Stimulated activated CD8-positive, alpha-beta memory T cell treated with anti-CD3 and anti-CD28 coated beads, Interleukin-15, amount 100 ng/mL, for 48 hours (primary cell): Measurements from ENCODE around the gene FAM120A.
"Not testable (repeated sequence)": the region's sequence is repeated elsewhere in the genome, so short reads cannot be mapped to it uniquely, and the experiment has no call there.

Experiments
- DNase-seq, 2 donors: peaks; one replicate each; pipeline ENCODE4 v3.0.0-alpha.2; 2020; ENCODE audit warnings: low read depth in 2 of 2

Gene FAM120A

DNA sequence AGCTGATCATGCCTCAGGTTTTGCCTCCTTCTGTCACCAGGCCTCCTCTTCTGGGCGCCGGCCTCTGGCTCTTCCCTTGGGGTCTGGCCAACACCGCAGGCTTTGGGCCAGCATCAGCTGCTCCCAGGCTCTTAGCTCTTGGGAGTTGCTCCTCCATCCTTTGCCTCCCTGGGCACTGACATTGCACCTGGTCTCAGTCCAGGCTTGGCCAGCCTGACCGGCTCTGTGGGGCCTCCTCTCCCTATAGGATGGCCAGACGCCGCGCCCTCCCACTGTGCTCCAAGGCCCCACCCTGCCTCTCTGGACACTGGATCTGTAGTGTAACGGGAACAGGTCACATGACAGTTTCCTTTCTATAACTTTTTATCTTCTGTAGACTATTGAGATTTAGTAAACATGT, 59.7 kb downstream of the FAM120A start:
- not testable (repeated sequence) for DNase-seq

DNA sequence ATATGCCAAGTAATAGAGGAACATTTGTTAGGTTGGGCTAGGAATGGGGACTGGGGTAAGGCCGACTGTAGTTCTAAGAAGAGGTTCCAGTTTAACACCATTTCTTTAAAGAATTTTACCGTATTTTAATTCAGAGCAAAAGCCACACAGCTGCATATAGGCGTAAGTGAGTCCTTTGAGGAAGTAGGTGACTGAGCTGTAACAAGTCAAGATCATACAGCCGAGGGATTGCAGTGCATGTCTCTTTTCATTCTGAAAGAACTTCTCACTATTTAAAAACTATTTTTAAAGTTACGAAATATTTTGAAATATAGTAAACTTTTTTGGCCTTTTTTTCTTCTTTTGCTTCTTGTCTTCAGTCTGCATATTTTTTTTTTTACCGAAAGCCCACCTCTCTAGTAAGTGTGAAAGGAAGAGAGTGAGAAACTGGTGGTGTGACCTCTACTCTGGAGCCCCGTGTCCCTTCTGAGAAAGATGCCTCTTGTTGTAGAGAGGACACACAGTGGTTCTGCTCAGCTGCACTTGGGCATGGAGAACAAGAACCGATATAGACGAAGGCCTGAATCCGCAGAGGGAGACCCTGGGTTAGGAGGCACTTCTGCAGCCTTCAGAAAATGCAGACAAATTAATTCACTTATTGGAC, 60.8 kb downstream of the FAM120A start:
- DNase-seq, result not testable (repeated sequence)

DNA sequence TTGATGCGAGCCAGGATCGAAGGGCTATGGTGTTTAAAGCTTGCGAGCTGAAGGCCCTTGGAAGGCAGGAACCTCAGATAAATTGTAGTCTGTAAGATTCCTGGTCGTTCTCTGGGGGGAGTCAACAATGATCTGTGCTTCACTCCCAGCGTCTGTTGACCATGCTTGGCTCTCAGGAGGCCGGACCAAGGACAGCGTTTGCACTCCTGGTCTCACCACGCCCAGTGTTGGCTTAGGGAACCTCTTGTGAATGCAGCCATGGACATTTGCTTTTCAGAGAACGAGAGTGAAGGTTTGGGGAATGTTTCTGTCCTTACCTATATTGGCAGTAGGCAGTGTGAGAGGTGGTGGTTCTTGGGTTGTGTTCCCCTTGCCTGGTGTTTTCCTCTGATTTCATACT, 62.1 kb downstream of the FAM120A start:
- DNase-seq, result no peak

DNA sequence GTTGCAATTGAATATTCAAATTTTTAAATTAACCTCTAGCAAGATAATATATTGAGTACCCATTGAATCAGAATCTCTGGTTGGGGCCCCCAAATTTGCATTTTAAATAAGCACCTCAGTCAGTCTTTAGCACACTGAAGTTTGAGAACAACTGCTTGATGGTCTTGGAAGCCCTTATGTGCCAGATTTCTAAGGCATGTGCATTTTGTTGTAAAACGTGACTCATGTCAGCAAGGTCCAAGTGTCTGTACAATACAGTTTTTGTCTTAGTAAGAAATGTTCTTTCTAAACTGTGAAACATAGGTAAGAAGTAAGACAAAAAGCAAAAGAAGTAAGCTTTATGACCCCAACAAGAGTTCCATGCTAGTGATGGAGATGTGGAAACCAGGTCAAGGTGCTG, 65.8 kb downstream of the FAM120A start:
- no peak for DNase-seq

DNA sequence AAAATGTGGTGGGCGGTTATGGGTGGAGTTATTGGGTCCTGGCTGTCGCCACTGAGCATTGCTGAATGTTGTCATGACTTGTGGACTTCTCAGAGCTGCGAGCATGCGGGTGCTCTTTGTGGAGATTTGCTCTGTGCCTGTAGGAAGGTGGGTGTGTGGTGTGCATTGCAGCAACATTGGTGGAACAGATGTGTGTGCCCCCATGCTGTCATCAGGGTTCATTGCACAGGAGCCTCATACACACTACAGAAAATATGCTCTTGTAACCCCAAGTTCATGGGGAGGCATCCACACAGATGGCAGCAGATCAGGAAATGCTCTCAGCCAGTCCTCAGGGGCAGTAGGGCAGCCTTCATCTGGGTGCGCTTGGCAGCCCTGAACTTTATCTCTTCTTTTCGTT, 69.0 kb downstream of the FAM120A start:
- no peak for DNase-seq

DNA sequence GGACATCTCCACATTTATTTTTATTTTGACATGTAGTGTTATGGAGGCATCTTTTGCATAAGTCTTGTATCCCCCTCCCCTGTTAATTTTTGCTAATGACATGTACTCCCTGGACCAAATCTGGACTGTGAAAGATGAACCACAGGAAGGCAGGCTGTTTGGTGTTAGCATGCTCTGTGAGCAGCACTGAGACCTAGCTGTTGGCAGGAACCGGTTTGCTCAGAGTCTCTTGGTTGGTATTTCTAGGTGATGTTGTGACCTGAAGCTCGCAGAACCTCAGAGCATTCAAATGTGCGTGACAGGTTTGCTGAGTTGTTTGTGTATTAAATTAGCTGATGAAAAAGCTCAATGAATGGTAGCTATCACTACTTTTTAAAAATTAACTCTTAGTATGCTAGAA, 71.3 kb downstream of the FAM120A start:
- DNase-seq, result no peak

DNA sequence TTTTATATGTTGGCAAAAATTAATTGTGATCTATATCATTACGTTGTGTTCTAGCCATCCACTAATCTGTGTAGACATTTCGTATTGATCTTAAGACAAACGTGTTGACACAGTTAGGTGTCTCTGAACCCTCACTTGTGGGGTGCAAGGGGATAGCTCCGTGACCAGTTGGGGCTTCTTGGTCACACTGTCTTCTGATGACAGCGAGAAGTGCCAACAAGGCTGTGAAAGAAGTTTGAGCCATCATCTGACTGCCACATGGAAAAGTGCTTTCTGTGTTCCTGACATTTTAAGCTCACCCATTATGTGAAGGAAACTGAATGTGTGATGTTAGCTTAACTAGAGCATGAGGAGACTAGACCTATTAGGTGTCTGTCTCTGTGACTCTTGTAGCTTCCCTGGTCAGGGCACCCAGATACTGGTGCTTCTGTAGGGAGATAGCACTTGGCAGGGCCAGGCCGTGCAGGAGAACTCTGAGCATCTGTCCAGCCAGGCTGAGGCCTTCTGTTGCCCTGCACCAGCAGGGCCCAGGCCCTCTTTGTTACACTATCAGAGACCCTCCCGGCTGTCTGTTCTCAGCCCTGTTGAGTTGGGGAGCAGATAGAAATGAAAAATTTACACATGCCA, 72.1 kb downstream of the FAM120A start:
- no peak for DNase-seq

DNA sequence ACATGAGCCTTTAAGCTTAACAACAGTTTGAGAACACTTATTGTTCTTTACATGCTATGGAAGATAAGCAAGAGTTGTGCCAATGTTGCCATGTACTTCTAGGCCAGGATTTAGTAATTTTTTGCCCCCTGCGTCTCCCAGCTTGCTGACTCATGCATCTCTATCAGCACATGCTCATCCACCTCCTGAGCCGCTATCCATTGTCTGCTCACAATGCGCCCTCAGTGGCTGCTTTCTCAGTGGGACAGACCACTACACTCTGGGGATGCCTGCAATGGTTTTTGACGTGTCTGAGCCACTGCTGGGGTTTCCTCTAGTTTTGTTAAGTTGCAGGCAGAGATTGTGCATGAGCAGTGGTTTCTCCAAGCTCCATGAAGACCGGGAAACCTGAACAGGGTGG, 74.0 kb downstream of the FAM120A start:
- DNase-seq, result no peak

DNA sequence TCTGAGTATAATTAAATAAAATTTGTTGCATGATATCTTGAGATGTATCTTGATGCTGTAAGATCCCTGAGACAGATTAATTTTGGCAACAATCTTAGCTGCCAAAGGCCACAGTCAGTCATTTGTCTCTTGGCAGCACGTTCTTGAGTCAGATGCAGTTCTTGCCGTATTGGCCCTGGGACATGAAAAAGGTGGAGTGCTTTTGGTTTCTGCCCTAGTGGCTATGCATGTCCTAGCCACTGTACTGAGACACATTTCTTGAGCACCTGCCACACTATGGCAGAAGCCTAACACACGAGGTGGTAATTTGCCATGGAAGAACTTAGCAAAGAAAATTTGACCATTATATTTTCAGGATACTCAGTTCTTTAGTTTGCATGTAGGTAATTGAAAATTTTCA, 79.9 kb downstream of the FAM120A start:
- no peak for DNase-seq

DNA sequence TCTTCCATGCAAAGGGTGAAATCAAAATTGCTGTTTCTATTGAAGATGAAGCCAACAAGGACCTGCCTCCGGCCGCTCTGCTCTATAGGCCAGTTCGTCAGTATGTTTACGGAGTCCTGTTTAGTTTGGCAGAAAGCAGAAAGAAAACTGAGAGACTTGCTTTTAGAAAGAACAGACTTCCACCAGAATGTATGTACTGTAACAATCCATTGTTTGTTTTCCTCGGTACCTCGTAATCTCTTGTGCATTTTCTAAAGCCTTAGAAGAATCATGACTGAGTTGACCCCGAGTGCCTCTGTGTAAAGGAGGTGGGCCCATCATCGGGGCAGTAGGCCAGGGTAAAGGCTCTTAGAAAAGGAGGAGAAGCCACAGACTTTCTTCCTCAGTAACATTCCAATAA, 80.7 kb downstream of the FAM120A start:
- DNase-seq, result no peak

DNA sequence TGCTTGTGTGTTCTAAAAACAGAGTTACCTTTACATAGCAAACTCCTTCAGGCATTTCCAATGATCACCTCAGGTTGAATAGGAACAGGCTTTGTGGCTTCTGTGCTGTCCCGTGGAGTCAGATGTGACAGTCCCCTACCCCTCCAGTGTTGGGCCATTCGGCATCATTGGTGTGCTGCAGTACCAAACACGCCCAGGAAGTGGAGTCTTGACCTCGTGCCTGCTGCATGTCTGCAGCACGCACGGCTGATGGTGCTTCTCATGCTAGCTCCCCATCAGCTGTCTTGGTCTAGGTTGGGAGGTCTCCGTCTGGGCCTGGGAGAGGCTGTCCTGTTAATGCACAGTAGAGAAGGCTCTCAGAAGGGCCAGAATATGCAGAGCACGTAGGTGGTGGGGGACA, 82.4 kb downstream of the FAM120A start:
- DNase-seq, result no peak

DNA sequence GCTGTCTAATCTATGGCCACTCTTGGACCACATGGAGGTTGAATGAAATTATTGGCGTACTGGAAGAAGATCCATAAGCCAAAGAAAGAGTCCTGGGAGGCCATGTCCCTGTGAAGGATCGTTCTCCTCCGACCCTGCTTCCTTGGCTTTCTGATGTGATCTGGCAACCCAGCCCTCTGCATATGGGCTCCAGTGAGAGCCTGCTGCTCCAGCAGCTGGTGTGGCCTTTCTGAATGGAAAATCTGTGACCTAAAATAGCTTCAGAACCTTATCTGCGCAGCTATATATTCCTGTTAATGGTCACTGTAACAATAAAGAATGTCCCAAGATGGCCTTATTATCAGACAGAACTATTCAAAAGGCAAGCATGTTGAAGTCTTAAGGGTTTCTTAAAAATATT, 84.7 kb downstream of the FAM120A start:
- no peak for DNase-seq

DNA sequence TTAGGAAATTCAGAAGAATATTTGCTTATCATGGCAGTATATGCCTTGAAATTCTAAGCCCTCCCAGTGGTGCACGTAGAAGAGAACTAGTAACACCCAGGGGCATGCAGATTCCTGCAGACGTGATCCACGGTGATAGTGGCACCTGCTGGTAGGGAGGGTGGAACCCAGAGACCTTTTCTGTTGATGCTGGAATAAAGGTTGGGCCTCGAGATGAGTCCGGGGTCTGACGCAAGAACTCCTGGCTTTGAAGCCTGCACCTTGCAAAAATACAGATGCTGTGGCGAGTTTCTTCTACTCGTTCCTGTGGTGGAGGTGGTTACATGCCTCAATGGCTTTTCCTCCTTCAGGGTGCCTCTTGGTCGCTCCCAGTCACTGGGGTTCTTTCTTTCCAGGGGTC, 85.4 kb downstream of the FAM120A start:
- no peak for DNase-seq

DNA sequence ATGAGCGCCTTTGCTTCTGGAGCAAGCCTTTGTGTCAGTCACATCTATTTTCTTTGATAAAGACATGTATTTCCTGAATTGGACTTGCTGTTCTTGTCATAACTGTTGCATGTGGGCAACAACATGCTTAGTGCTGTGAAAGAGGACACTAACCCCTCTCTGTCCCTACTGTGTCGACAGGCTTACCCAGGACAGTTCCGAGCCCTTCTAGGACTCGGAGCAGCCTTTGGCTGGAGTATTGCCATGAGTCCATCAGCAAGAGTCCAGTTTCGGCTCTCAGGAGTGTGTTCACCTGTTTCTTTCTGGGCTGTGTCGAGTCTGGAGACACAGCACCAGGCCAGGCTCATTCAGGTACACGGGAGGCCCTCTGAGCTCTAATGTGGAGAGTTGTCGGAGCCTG, 88.8 kb downstream of the FAM120A start:
- DNase-seq, result no peak

DNA sequence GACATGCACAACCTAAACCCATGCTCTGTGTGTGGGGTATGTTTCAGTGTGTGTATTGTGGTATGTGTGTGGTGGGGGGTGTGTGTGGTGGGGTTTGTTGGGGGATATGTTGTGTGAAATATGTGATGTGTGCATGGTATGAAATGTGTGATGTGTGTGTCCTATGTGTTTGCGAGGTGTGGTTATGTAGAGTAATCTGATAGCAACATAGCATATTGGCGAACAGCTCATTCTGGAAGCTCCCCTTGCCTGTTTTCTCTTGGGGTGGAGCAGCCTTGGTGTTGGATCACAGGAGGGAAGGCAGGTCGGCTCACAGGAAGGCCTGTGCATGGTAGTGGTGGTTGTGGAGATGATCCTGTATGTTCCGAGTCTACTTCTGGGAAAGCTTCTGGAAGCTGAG, 89.5 kb downstream of the FAM120A start:
- DNase-seq, result no peak

DNA sequence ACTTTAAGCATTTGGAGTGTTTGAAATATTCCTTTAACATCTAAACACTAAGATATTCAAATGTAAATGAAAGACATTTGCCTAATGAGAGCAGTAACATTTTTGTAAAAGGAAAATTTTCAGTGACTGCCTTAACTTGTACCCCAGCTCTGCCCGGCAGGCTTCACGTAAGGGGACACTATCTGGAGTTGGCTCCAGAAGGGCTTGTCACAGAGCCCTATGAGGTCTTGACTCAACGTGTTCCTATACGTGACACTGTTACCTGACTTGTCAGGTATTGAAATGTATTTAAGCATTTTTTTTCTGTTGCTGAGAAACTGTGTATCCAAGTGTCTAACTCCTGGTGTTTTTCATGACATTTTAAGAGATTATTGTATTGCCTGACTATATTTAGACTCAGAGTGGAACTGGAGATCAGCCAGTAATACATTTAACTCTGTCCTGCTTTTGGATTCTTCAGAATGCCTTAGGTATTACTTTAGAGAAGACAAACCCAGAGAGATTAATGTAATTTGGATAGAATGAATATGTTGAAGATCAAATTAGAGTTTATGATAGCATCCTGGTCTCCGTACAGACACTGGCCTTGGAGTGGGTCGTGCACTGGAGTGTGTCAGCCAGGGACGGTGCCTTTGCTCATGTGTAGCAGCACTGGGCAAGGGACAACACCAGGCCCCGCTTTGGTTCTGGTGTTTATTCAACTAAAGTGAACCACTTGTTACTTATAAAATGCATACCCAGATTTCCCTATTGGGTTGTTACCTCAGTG, 90.3 kb downstream of the FAM120A start:
- no peak for DNase-seq

DNA sequence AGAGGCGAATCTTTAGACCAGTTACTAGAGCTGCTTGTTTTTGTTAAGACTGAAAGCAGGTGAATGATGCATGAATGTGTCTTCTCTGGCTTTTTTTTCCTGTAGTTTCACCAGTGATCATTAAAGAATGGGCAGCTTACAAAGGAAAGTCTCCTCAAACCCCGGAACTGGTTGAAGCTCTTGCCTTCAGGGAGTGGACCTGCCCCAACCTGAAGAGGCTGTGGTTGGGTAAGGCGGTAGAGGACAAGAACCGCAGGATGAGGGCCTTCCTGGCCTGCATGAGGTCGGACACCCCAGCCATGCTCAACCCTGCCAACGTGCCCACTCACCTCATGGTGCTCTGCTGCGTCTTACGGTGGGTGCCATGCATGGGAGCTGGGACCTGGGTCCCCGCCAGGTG, 91.6 kb downstream of the FAM120A start:
- DNase-seq, result no peak

DNA sequence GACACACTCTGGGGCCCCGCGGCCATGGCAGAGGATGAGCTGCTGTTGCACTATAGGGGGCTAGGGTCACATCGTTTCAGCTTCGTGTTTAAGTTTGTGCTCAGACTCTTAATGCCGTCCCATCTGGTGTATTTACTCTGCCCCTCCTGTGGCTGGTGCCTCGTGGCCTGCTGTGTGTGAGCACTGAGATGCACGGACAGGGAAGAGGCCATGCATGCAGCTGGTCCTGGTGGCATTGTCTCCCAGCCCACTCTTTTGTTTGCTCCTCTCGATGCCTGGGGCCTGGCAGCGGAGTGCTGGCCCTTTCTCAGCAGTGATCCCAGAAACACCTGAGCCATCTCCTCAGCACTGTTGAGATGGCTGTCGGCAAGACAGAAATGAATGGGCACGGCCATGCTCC, 94.9 kb downstream of the FAM120A start:
- no peak for DNase-seq

DNA sequence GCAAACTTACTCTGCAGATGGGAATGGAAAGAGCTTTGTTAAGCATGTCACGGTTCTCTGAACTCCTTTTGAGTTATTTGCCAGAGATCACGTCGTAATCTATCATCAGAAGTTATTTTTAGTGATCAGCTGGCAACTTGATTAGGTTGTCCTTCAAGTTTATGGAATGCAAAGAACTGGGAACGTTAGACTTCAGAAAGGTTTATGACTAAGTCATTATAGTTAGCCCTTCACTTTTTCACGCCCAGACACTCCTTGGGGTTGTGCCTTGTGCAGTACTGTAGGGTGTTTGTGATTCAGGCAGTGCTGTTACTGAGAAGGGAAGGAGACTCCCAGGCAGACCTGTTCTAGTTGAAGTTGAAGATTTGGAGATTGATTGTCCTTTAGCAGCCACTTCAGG, 98.1 kb downstream of the FAM120A start:
- no peak for DNase-seq

DNA sequence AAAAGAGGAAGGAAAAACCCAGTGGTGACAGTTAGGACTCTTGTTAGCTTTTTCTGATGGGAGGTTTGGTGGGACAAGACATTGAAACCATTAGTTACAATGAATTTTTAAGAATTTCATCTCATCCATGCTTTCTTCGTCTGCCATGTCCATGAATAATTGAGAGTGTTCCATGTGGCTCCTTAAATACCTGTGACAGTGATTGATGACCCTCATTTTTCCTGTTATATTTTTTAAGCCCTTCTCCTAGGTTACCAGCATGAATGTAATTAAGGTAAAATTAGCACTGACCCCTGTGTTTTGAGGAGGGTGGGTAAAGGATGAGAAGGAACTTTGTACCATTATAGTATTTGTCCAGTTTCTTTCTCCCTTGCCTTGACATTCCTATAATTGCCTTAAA, 101.4 kb downstream of the FAM120A start:
- DNase-seq, result no peak

DNA sequence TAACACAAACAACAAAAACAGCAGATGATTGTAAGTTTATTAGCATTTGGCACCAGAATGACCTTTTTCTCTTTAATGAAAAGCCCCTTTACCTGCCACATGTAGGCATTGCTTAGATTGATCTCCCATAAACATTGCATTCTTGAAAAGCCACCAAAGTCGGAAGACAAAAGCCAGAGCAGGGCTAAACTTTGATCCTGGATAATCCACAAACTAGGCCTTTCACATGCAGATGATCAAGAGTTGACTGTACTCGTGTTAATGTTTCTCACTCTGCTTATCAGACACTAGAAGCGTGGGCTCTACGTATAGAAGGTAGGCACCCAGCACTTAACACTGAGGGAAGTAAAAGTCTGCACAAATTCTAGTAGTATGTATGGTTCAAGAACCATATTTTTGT, 103.9 kb downstream of the FAM120A start:
- DNase-seq, result no peak

DNA sequence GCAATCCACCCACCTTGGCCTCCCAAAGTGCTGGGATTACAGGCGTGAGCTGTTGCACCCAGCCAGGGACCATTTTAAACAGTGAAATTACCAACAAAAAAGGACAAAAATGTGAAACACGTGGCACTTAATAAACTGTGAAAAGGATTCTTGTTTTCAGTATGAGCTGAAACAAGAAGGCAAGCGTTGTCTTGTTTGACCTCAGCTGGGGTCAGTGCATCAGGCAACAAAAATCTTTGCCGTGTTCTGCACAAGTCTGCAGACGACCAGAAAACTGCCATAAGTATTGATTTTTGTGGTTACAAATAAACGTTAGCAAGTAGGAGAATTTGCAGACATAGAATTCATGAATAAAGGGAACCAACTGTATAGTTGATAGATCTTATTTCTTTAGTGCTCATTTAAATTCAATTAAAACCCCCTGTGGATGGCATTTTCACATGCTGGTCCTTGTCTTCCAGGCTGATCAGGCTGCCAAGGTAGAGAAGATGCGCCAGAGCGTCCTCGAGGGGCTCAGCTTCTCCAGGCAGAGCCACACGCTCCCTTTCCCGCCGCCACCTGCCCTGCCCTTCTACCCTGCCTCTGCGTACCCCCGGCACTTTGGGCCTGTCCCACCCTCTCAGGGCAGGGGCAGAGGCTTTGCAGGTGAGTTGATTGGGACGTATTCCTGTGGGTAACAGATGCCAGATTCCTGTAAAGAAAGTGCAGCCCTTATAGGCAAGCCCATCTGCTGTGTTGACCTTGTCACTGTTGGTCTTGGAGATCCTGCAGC, 106.1 kb downstream of the FAM120A start:
- DNase-seq, result no peak

DNA sequence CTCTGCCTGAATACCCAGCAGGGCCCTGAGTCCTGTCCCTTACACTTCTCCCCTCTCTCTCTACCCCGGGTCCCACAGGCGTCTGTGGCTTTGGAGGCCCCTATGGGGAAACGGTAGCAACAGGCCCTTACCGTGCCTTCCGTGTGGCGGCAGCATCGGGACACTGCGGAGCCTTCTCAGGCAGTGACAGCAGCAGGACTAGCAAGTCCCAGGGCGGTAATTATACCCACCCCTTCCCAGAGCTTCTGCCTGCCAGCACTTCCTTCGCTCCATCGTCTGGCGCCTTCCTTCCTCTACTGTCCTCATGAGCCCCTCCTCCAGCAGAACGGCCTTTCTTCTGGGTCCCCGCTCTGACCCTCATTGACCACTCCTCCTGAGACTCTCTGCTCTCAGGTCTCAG, 107.0 kb downstream of the FAM120A start:
- no peak for DNase-seq
